Fibroblast of lung (primary cell): Measurements from ENCODE around the gene CARS1. TPM values are rescaled to one million over a fixed set of nuclear protein-coding genes. Genes with fewer than 3 reads are reported as not detected.

Source experiments
- DNase-seq, 2 donors: peaks; one replicate each; pipeline versions ENCODE4 v3.0.0 to v3.0.0-alpha.2; 2010; ENCODE audit warnings: low read depth in 2 of 2
- H2AFZ ChIP-seq: 2 replicates; pipeline ENCODE4 v1.5.1; 2012; ENCODE audit warnings: low read length, control low read depth, inconsistent platforms
- H3K27ac ChIP-seq: 2 replicates; pipeline ENCODE4 v1.5.1; 2011; ENCODE audit warnings: low read length, control low read depth; ENCODE audit not compliant: insufficient read depth
- H3K27me3 ChIP-seq: 2 replicates; pipeline ENCODE4 v1.5.1; 2011; ENCODE audit warnings: mild to moderate bottlenecking, low read length; ENCODE audit not compliant: control insufficient read depth, insufficient read depth
- H3K36me3 ChIP-seq: 2 replicates; pipeline ENCODE4 v1.5.1; 2011; ENCODE audit warnings: low read length; ENCODE audit not compliant: control insufficient read depth, insufficient read depth
- H3K4me1 ChIP-seq: 2 replicates; pipeline ENCODE4 v1.5.1; 2011; ENCODE audit warnings: low read length; ENCODE audit not compliant: control insufficient read depth, insufficient read depth; ENCODE audit errors: extremely low read depth
- H3K4me2 ChIP-seq: 2 replicates; pipeline ENCODE4 v1.5.1; 2011; ENCODE audit warnings: low read length, control low read depth; ENCODE audit not compliant: insufficient read depth; ENCODE audit errors: extremely low read depth
- H3K4me3 ChIP-seq, 4 experiments: fragments of 200-600 bp in 1 of 4; sonication (generic) in 1 of 4; replicated peaks in 1 of 4; 2 replicates each; pipeline ENCODE4 v1.5.1; 2011 to 2016; ENCODE audit warnings: low read length in 4 of 4, low read depth in 3 of 4, mild to moderate bottlenecking in 3 of 4, control low read depth in 2 of 4, inconsistent platforms in 1 of 4, mixed read lengths in 1 of 4; ENCODE audit not compliant: insufficient read depth in 1 of 4; ENCODE audit errors: control extremely low read depth in 1 of 4
- H3K79me2 ChIP-seq: 2 replicates; pipeline ENCODE4 v1.5.1; 2012; ENCODE audit warnings: mild to moderate bottlenecking, low read length, inconsistent platforms; ENCODE audit not compliant: control insufficient read depth, insufficient read depth
- H3K9ac ChIP-seq: 2 replicates; pipeline ENCODE4 v1.5.1; 2011; ENCODE audit warnings: mild to moderate bottlenecking, low read length, control low read depth; ENCODE audit not compliant: insufficient read depth
- H3K9me3 ChIP-seq: 2 replicates; pipeline ENCODE4 v1.5.1; 2012; ENCODE audit warnings: low read depth, low read length; ENCODE audit not compliant: control insufficient read depth, insufficient read depth
- H4K20me1 ChIP-seq: 2 replicates; pipeline ENCODE4 v1.5.1; 2011; ENCODE audit warnings: low read length; ENCODE audit not compliant: control insufficient read depth, insufficient read depth; ENCODE audit errors: extremely low read depth
- CTCF ChIP-seq, 2 donors: IDR thresholded peaks in 1 of 2; conservative IDR thresholded peaks in 1 of 2; 1 replicate in 1 of 2; 2 replicates in 1 of 2; pipeline ENCODE4 v1.5.1; 2011 to 2012; ENCODE audit warnings: low read length in 2 of 2, control low read depth in 1 of 2, inconsistent platforms in 1 of 2, low read depth in 1 of 2, mild to moderate bottlenecking in 1 of 2
- EZH2 ChIP-seq: IDR thresholded peaks from 2 replicates; pipeline ENCODE4 v1.5.1; 2012; ENCODE audit warnings: low read length, control low read depth, mild to moderate bottlenecking; ENCODE audit errors: missing control alignments
- polyA plus RNA-seq, 2 donors: library from polyadenylated mRNA; depleted of rRNA in 1 of 2; stranded (reverse) in 1 of 2; unstranded in 1 of 2; fragments of >200 nt; gene quantifications; 2 replicates each; pipeline ENCODE4 v1.2.1, GENCODE V29; 2011 to 2012; ENCODE audit warnings: missing spikeins in 1 of 2
- total RNA-seq: library from RNA; depleted of rRNA; stranded (reverse); fragments of >200 nt; gene quantifications from 2 replicates; pipeline ENCODE4 v1.2.1, GENCODE V29; 2014

The CARS1 gene
- total and polyA plus RNA-seq, 2 donors (not counting 1 experiment from before 2014, with no cell fraction given) = 67.5 to 149 TPM

GRCh38 chr11:3018596-3018995 is 38.6 kb downstream of the CARS1 start:
- DNase-seq = no peak
- no peaks in the 10 kb centered on the region for H3K79me2 ChIP-seq
- H3K9me3 ChIP-seq = no peaks in the 10 kb centered on the region
- no peak overlapping the region for H3K4me3 ChIP-seq
- peaks cover 2% of the 10 kb centered on the region for H4K20me1 ChIP-seq
- H3K9ac ChIP-seq = no peak overlapping the region
- no peak overlapping the region for H3K27ac ChIP-seq
- TF ChIP-seq EZH2 (no peak), CTCF (conservative IDR thresholded peaks at IDR 0.05 in 1 of 2, IDR thresholded peaks at IDR 0.05 in 1 of 2; ENCODE audit: low read depth in 1 of 2, low read length in 2 of 2) (no peak)
- H3K36me3 ChIP-seq = peaks cover 36% of the 10 kb centered on the region
- no peak overlapping the region for H3K4me2 ChIP-seq
- no peaks in the 10 kb centered on the region for H3K27me3 ChIP-seq
- H2AFZ ChIP-seq = no peak overlapping the region
- H3K4me1 ChIP-seq = peaks cover 8% of the 10 kb centered on the region

- H3K79me2 ChIP-seq = no peaks in the 10 kb centered on the region
- H4K20me1 ChIP-seq = peaks cover 2% of the 10 kb centered on the region
- H3K36me3 ChIP-seq = peaks cover 37% of the 10 kb centered on the region
- H3K27me3 ChIP-seq = no peaks in the 10 kb centered on the region
- H3K4me1 ChIP-seq = no peaks in the 10 kb centered on the region
- TF ChIP-seq EZH2 (no peak), CTCF (conservative IDR thresholded peaks at IDR 0.05 in 1 of 2, IDR thresholded peaks at IDR 0.05 in 1 of 2; ENCODE audit: low read depth in 1 of 2, low read length in 2 of 2) (no peak)
- DNase-seq = no peak
- H3K4me3 ChIP-seq = no peak overlapping the region
- H3K9ac ChIP-seq = no peak overlapping the region
- no peaks in the 10 kb centered on the region for H3K9me3 ChIP-seq
- H3K27ac ChIP-seq = no peak overlapping the region
- no peak overlapping the region for H2AFZ ChIP-seq
- no peak overlapping the region for H3K4me2 ChIP-seq
These were observed 40.4 kb downstream of the CARS1 start for GRCh38 chr11:3016861-3017260.

- Histone ChIP-seq H3K79me2 (no peaks in the 10 kb centered on the region), H2AFZ (no peak overlapping the region), H3K4me2 (no peak overlapping the region), H3K4me3 (no peak overlapping the region), H4K20me1 (no peaks in the 10 kb centered on the region), H3K27me3 (no peaks in the 10 kb centered on the region), H3K9me3 (no peaks in the 10 kb centered on the region), H3K4me1 (no peaks in the 10 kb centered on the region), H3K36me3 (peaks cover 41% of the 10 kb centered on the region), H3K9ac (no peak overlapping the region), H3K27ac (no peak overlapping the region)
- TF ChIP-seq EZH2 (no peak), CTCF (conservative IDR thresholded peaks at IDR 0.05 in 1 of 2, IDR thresholded peaks at IDR 0.05 in 1 of 2; ENCODE audit: low read depth in 1 of 2, low read length in 2 of 2) (no peak)
- DNase-seq = no peak
These were observed 41.4 kb downstream of the CARS1 start for GRCh38 chr11:3015796-3016195.
